Parathyroid adenoma (tissue), 2 donors: ENCODE data around the gene ABLIM2.

Experiments
- H2AFZ ChIP-seq: fragments of 300-600 bp; sonication (generic); one replicate; pipeline ENCODE4 v1.7.0; 2017; ENCODE audit warnings: antibody characterized with exemption, mild to moderate bottlenecking
- H3K27ac ChIP-seq: fragments of 300-600 bp; sonication (generic); one replicate; pipeline ENCODE4 v1.7.0; 2017
- H3K27me3 ChIP-seq: fragments of 300-600 bp; sonication (generic); one replicate; pipeline ENCODE4 v1.7.0; 2017; ENCODE audit warnings: low read length; ENCODE audit not compliant: control insufficient read depth, insufficient read depth
- H3K36me3 ChIP-seq: fragments of 300-600 bp; sonication (generic); one replicate; pipeline ENCODE4 v1.7.0; 2017; ENCODE audit warnings: low read length; ENCODE audit not compliant: control insufficient read depth, insufficient read depth
- H3K4me1 ChIP-seq: fragments of 300-600 bp; sonication (generic); one replicate; pipeline ENCODE4 v1.7.0; 2017; ENCODE audit warnings: control low read depth
- H3K4me2 ChIP-seq: fragments of 300-600 bp; sonication (generic); one replicate; pipeline ENCODE4 v1.7.0; 2017; ENCODE audit warnings: low read length
- H3K4me3 ChIP-seq: fragments of 300-600 bp; sonication (generic); one replicate; pipeline ENCODE4 v1.7.0; 2017; ENCODE audit warnings: low read depth, low read length
- H3K79me2 ChIP-seq: fragments of 300-600 bp; sonication (generic); one replicate; pipeline ENCODE4 v1.7.0; 2017; ENCODE audit warnings: control low read depth
- H3K9ac ChIP-seq: fragments of 300-600 bp; sonication (generic); one replicate; pipeline ENCODE4 v1.7.0; 2017; ENCODE audit warnings: mild to moderate bottlenecking
- H3K9me3 ChIP-seq: fragments of 300-600 bp; sonication (generic); one replicate; pipeline ENCODE4 v1.7.0; 2017; ENCODE audit warnings: low read length; ENCODE audit not compliant: control insufficient read depth
- TF ChIP-seq, protein P1 (sequence below): fragments of 300-600 bp; sonication (generic); IDR thresholded peaks from one replicate; pipeline ENCODE4 v1.7.0; 2017; ENCODE audit warnings: antibody characterized with exemption, mild to moderate bottlenecking
- donor health status: primary hyperparathyroidism.

The ABLIM2 gene

DNA sequence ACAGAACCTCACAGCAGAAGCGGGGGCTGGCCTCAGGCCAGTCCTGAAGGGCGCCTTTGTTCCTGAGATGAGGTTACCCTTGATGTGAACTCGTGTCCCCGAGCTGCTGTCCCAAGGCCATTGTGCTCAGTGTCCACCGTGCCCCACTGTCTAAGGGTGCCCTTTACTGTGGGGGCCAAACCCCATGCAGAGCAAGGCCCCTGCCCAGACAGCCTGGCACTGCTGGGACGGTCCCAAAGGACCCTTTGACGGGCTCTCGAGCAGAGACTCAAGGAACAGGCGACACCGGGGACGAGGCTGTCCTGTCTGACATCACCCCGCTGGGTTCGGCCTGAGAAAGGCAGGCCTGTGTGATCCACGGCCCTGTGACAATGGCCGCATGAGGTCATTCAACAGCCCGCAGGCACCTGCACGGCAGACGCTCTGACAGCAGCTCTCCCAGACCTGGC is 100.6 kb downstream of the ABLIM2 start:
- Histone ChIP-seq H3K4me3 (no peak overlapping the region), H3K27me3 (no peaks in the 10 kb centered on the region), H3K9ac (no peak overlapping the region), H3K27ac (no peak overlapping the region), H3K79me2 (no peaks in the 10 kb centered on the region), H3K4me2 (no peak overlapping the region), H2AFZ (no peak overlapping the region), H3K4me1 (no peaks in the 10 kb centered on the region), H3K36me3 (no peaks in the 10 kb centered on the region), H3K9me3 (no peaks in the 10 kb centered on the region)
- TF ChIP-seq, protein P1, sequence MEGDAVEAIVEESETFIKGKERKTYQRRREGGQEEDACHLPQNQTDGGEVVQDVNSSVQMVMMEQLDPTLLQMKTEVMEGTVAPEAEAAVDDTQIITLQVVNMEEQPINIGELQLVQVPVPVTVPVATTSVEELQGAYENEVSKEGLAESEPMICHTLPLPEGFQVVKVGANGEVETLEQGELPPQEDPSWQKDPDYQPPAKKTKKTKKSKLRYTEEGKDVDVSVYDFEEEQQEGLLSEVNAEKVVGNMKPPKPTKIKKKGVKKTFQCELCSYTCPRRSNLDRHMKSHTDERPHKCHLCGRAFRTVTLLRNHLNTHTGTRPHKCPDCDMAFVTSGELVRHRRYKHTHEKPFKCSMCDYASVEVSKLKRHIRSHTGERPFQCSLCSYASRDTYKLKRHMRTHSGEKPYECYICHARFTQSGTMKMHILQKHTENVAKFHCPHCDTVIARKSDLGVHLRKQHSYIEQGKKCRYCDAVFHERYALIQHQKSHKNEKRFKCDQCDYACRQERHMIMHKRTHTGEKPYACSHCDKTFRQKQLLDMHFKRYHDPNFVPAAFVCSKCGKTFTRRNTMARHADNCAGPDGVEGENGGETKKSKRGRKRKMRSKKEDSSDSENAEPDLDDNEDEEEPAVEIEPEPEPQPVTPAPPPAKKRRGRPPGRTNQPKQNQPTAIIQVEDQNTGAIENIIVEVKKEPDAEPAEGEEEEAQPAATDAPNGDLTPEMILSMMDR: no peak

DNA sequence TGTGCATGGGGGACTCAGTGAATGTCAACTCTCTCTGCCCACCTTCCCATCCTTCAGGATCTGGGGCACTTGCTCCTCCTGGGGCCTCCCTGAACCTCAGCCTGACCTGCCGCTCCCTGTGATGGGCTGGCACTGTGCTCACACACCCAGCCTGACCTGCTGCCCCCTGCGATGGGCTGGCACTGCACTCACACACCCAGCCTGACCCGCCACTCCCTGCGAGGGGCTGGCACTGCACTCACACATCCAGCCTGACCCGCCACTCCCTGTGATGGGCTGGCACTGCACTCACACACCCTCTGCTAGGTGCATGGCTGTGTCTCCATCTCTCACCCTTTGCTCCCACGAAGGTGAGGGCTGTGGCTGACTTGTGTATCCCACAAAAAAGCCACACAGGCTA is 103.4 kb downstream of the ABLIM2 start:
- Histone ChIP-seq H3K9me3 (no peaks in the 10 kb centered on the region), H3K36me3 (no peaks in the 10 kb centered on the region), H2AFZ (no peak overlapping the region), H3K27ac (no peak overlapping the region), H3K79me2 (no peaks in the 10 kb centered on the region), H3K4me3 (no peak overlapping the region), H3K27me3 (no peaks in the 10 kb centered on the region), H3K4me1 (peaks cover 6% of the 10 kb centered on the region), H3K9ac (no peak overlapping the region), H3K4me2 (no peak overlapping the region)
- TF ChIP-seq, protein P1: no peak

DNA sequence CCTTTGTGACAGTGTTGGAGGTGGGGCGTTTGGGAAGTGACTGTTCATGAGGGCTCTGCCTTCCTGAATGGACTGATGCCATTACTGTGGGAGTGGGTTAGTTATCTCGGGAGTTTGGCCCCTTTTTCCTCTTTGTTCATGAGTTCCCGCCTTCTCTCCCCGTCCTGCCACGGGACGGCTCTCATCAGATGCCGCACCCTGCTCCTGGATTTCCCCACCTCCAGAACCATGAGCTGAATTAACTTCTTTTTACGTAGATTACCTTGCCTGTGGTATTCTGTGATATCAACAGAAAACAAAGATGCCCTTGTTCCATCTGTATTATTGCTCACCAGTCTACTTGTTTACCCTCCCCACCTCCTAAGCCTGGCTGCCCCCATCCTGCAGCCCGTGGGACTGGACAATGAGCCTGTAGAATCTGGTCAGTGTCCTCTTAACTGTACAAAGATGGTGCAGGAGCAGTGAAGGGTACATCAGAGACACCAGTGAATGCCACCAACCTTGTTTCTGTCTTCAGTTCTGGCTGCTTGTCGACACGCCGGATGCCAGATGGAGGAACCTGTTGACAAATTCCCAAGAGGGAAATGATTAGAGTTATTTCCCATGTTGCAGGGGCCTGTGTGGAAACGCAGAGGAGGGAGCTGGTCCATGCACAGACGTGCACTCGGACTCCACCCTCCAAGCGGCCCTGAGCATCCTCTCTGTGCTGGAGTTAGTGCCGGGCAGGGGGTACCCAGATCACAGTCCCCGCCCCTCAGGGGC is 104.7 kb downstream of the ABLIM2 start:
- H3K9ac ChIP-seq: no peak overlapping the region
- no peak overlapping the region for H3K27ac ChIP-seq
- H3K36me3 ChIP-seq: no peaks in the 10 kb centered on the region
- H3K4me1 ChIP-seq: peaks cover 8% of the 10 kb centered on the region
- no peaks in the 10 kb centered on the region for H3K79me2 ChIP-seq
- no peak overlapping the region for H3K4me2 ChIP-seq
- TF ChIP-seq, protein P1: no peak
- H2AFZ ChIP-seq: no peak overlapping the region
- no peaks in the 10 kb centered on the region for H3K27me3 ChIP-seq
- no peak overlapping the region for H3K4me3 ChIP-seq
- no peaks in the 10 kb centered on the region for H3K9me3 ChIP-seq

DNA sequence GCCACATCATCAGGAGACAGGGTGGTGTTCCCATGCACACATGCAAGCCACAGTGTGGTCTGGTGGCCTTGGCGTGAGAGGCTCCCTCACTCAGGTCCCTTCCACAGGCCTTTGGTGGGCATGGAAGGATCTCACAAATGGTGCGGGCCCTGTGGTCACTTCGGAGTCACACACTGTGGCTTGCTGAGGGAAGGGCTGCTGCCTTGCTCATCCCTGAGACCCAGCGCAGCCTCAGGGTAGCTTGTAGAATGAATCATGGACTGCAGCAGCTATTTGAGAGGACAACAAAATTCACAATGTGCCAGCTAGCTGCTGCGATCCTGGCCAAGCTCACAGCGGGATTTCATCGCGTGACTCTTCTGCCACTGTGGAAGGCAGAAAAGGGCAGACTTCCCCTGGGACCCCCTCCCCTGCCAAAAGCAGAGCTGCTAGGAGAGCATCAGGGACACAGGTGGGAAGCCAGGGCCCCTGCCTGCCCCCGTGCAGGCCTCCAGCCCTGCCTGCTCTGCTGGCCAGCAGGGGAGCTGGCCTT is 106.4 kb downstream of the ABLIM2 start:
- Histone ChIP-seq H2AFZ (no peak overlapping the region), H3K4me1 (peaks cover 8% of the 10 kb centered on the region), H3K27ac (no peak overlapping the region), H3K27me3 (no peaks in the 10 kb centered on the region), H3K4me3 (no peak overlapping the region), H3K9ac (no peak overlapping the region), H3K4me2 (no peak overlapping the region), H3K9me3 (no peaks in the 10 kb centered on the region), H3K79me2 (no peaks in the 10 kb centered on the region), H3K36me3 (no peaks in the 10 kb centered on the region)
- TF ChIP-seq, protein P1: no peak

DNA sequence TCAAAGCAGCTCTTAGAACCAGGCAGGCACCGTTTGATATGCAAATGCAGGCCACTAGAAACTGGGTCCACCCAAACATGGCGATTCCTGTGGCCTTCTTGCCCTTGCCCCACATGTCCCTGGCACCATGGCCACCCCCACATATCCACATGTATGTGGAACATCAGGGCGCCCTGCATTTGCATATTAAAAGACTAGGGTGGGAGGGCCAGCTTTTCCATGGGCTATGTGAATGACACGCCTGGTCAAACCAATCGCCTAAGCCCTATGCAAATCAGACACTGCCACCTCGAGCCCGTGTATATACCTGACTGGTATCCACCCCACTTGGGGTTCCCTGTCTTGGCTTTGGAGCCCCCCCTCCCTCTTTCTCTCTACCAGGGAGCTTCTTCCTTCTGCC is 107.0 kb downstream of the ABLIM2 start:
- no peak overlapping the region for H3K4me2 ChIP-seq
- H3K9me3 ChIP-seq: no peaks in the 10 kb centered on the region
- no peak overlapping the region for H3K9ac ChIP-seq
- H3K27ac ChIP-seq: no peak overlapping the region
- peaks cover 8% of the 10 kb centered on the region for H3K4me1 ChIP-seq
- H3K27me3 ChIP-seq: no peaks in the 10 kb centered on the region
- no peak overlapping the region for H3K4me3 ChIP-seq
- H2AFZ ChIP-seq: no peak overlapping the region
- H3K79me2 ChIP-seq: no peaks in the 10 kb centered on the region
- TF ChIP-seq, protein P1: no peak
- no peaks in the 10 kb centered on the region for H3K36me3 ChIP-seq
